ENCODE data around the gene ACOX2. TPM values are rescaled to one million over a fixed set of nuclear protein-coding genes. Genes with fewer than 3 reads are reported as not detected.

Gene ACOX2
- total and polyA plus RNA-seq, 2 donors (not counting 1 experiment from before 2014, with no cell fraction given), result 19.0 to 20.5 TPM

DNA sequence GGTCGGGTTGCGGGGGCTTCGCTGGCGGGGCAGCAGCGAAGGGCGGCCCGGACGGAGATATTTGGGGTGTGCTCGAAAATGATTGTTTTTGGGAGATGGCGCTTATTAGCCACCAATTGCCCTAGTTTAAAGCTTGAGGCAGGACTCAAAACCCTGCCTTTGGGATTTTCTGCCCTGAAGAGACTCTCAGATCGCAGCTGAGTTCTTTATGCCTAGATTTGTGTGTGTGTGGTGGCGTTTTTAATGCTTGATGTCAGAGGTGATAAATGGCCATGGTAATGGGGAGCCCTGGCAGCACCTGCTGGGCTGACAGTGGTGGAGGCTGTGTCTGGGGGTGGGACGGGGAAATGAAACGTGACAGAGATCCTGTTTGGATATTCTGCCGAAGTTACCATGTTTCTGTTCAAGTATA lies 44.5 kb downstream of the ACOX2 start:
- no peaks in the 10 kb centered on the region for H4K20me1 ChIP-seq (ENCODE audit: control insufficient read depth, extremely low read depth, insufficient read depth, low read length)
- H3K4me3 ChIP-seq (replicated peaks in 1 of 4; ENCODE audit: control extremely low read depth in 1 of 4, insufficient read depth in 1 of 4, low read depth in 3 of 4, low read length in 4 of 4), result peak overlapping the region; percentile 71 to 89 (median 86)
- peak overlapping the region; percentile 68 for H3K9ac ChIP-seq (ENCODE audit: insufficient read depth, low read length)
- peak overlapping the region; percentile 47 for H2AFZ ChIP-seq (ENCODE audit: low read length)
- H3K27ac ChIP-seq (ENCODE audit: insufficient read depth, low read length), result peak overlapping the region; percentile 53
- TF ChIP-seq, protein P1, sequence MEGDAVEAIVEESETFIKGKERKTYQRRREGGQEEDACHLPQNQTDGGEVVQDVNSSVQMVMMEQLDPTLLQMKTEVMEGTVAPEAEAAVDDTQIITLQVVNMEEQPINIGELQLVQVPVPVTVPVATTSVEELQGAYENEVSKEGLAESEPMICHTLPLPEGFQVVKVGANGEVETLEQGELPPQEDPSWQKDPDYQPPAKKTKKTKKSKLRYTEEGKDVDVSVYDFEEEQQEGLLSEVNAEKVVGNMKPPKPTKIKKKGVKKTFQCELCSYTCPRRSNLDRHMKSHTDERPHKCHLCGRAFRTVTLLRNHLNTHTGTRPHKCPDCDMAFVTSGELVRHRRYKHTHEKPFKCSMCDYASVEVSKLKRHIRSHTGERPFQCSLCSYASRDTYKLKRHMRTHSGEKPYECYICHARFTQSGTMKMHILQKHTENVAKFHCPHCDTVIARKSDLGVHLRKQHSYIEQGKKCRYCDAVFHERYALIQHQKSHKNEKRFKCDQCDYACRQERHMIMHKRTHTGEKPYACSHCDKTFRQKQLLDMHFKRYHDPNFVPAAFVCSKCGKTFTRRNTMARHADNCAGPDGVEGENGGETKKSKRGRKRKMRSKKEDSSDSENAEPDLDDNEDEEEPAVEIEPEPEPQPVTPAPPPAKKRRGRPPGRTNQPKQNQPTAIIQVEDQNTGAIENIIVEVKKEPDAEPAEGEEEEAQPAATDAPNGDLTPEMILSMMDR (conservative IDR thresholded peaks at IDR 0.05 in 1 of 2, IDR thresholded peaks at IDR 0.05 in 1 of 2; ENCODE audit: low read depth in 1 of 2, low read length in 2 of 2), result no peak
- no peak for TF ChIP-seq EZH2 (IDR thresholded peaks at IDR 0.05; ENCODE audit: low read length, missing control alignments)
- H3K4me1 ChIP-seq (ENCODE audit: control insufficient read depth, extremely low read depth, insufficient read depth, low read length), result peaks cover 9% of the 10 kb centered on the region
- H3K9me3 ChIP-seq (ENCODE audit: control insufficient read depth, insufficient read depth, low read depth, low read length), result no peaks in the 10 kb centered on the region
- no peaks in the 10 kb centered on the region for H3K36me3 ChIP-seq (ENCODE audit: control insufficient read depth, insufficient read depth, low read length)
- no peaks in the 10 kb centered on the region for H3K27me3 ChIP-seq (ENCODE audit: control insufficient read depth, insufficient read depth, low read length)
- no peak for DNase-seq (ENCODE audit: low read depth in 2 of 2)
- peak overlapping the region; percentile 95 for H3K4me2 ChIP-seq (ENCODE audit: extremely low read depth, insufficient read depth, low read length)
- H3K79me2 ChIP-seq (ENCODE audit: control insufficient read depth, insufficient read depth, low read length), result peaks cover 35% of the 10 kb centered on the region

DNA sequence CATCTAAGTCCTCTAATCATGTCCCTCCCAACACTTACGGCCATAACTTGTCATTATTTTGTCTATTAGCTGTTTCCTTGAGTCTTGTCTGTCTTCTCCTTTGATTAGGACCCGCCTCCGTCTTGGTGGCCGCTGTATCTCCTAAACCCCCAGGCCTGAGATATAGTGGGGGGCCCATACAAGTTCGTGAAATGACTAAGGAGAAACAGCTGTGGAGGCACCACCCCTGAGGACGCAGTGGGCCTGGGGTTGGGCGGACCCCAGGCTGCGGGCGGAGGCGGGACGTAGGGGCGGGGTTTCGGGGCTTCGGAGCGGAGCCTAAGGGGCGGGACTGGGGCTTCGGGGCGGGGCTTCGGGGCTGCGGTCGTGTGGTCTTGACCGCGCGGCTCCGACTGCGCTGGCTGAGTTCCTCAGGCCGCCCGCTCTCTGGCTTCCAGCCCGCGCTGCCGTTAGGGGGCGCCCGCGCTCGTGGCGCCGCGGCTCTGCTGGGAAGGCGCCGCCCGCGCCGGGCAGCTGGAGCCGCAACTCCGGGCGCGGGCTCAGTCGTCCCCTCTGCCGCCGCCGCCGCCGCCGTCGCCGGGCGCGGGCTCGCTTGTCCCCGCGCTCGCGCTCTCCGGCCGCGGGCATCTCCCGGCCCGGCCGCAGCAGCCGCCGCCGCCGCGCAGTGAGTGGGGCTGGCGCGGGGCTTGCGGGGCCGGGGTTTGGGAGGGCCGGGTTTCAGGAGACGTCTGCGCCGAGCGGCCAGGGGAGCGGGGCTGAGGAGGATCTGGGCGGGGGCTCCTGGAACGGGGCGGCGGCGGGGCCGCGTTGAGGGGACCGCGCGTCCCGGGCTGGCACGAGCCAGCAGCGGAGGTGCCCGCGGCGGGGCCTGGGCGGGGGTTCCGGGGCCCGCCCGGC lies 45.2 kb downstream of the ACOX2 start, which contains the start of gene KCTD6:
TSS of gene KCTD6 (plus strand) at position 591 of the 897 bp plus-strand sequence. CDS start 6,660 bp downstream, outside the sequence.
- DNase-seq (ENCODE audit: low read depth in 2 of 2), result peak; percentile 91 to 93
- no peaks in the 10 kb centered on the region for H3K27me3 ChIP-seq (ENCODE audit: control insufficient read depth, insufficient read depth, low read length)
- no peaks in the 10 kb centered on the region for H3K9me3 ChIP-seq (ENCODE audit: control insufficient read depth, insufficient read depth, low read depth, low read length)
- H3K79me2 ChIP-seq (ENCODE audit: control insufficient read depth, insufficient read depth, low read length), result peaks cover 27% of the 10 kb centered on the region
- H3K4me2 ChIP-seq (ENCODE audit: extremely low read depth, insufficient read depth, low read length), result peak within 1 kb of the TSS; percentile 95
- TF ChIP-seq, protein P1 (conservative IDR thresholded peaks at IDR 0.05 in 1 of 2, IDR thresholded peaks at IDR 0.05 in 1 of 2; ENCODE audit: low read depth in 1 of 2, low read length in 2 of 2), result peak; percentile 40 to 43
- TF ChIP-seq EZH2 (IDR thresholded peaks at IDR 0.05; ENCODE audit: low read length, missing control alignments), result no peak
- H4K20me1 ChIP-seq (ENCODE audit: control insufficient read depth, extremely low read depth, insufficient read depth, low read length), result no peaks in the 10 kb centered on the region
- no peaks in the 10 kb centered on the region for H3K36me3 ChIP-seq (ENCODE audit: control insufficient read depth, insufficient read depth, low read length)
- H3K9ac ChIP-seq (ENCODE audit: insufficient read depth, low read length), result peak within 1 kb of the TSS; percentile 68
- peaks cover 15% of the 10 kb centered on the region for H3K4me1 ChIP-seq (ENCODE audit: control insufficient read depth, extremely low read depth, insufficient read depth, low read length)
- H2AFZ ChIP-seq (ENCODE audit: low read length), result peak within 1 kb of the TSS; percentile 85
- peak within 1 kb of the TSS; percentile 71 to 89 (median 86) for H3K4me3 ChIP-seq (replicated peaks in 1 of 4; ENCODE audit: control extremely low read depth in 1 of 4, insufficient read depth in 1 of 4, low read depth in 3 of 4, low read length in 4 of 4)
- peak within 1 kb of the TSS; percentile 53 for H3K27ac ChIP-seq (ENCODE audit: insufficient read depth, low read length)

DNA sequence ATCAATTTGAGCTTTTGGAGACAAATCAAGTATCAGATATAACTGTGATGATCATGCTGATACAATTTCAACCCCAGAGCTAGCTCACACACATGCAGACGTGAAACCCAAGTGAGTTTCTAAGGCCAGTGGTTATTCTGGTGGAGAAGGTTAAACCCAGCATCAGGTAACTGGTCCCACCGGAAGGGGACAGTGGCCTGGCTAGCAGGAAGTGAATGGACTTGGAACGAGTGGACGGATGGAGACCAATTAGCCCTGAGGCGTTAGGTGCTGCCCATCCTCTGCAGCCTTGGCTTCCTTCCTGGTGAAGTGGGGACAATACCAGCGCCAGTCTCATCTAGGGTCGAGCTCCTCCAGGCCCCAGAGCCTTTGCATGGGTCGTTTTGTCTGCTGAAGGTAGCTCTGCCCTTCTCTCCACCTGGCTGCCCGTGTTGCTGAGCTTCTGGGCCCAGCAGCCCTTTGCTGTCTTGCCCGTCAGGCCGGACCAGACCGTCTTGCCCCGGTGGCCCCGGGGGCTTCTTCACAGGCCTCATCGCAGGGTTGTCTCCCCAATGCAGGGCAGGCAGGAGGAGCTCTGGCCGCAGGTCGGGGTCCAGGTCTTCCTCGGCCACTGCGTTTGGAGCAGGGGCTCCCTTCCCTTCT lies 46.0 kb downstream of the ACOX2 start:
- H3K9me3 ChIP-seq (ENCODE audit: control insufficient read depth, insufficient read depth, low read depth, low read length), result no peaks in the 10 kb centered on the region
- H3K4me1 ChIP-seq (ENCODE audit: control insufficient read depth, extremely low read depth, insufficient read depth, low read length), result peaks cover 16% of the 10 kb centered on the region
- peak overlapping the region; percentile 85 for H2AFZ ChIP-seq (ENCODE audit: low read length)
- H3K27me3 ChIP-seq (ENCODE audit: control insufficient read depth, insufficient read depth, low read length), result no peaks in the 10 kb centered on the region
- H3K27ac ChIP-seq (ENCODE audit: insufficient read depth, low read length), result no peak overlapping the region
- peak overlapping the region in 3 of 4 experiments; percentile 43 to 47 (median 45) for H3K4me3 ChIP-seq (replicated peaks in 1 of 4; ENCODE audit: control extremely low read depth in 1 of 4, insufficient read depth in 1 of 4, low read depth in 3 of 4, low read length in 4 of 4)
- no peak for DNase-seq (ENCODE audit: low read depth in 2 of 2)
- H3K4me2 ChIP-seq (ENCODE audit: extremely low read depth, insufficient read depth, low read length), result peak overlapping the region; percentile 80
- no peak for TF ChIP-seq EZH2 (IDR thresholded peaks at IDR 0.05; ENCODE audit: low read length, missing control alignments)
- TF ChIP-seq, protein P1 (conservative IDR thresholded peaks at IDR 0.05 in 1 of 2, IDR thresholded peaks at IDR 0.05 in 1 of 2; ENCODE audit: low read depth in 1 of 2, low read length in 2 of 2), result no peak
- H3K9ac ChIP-seq (ENCODE audit: insufficient read depth, low read length), result no peak overlapping the region
- H4K20me1 ChIP-seq (ENCODE audit: control insufficient read depth, extremely low read depth, insufficient read depth, low read length), result no peaks in the 10 kb centered on the region
- peaks cover 23% of the 10 kb centered on the region for H3K79me2 ChIP-seq (ENCODE audit: control insufficient read depth, insufficient read depth, low read length)
- H3K36me3 ChIP-seq (ENCODE audit: control insufficient read depth, insufficient read depth, low read length), result no peaks in the 10 kb centered on the region
